ENCODE measurements around the gene KDM4C. TPM values are rescaled to one million over a fixed set of nuclear protein-coding genes. Genes with fewer than 3 reads are reported as not detected.

KDM4C gene
- total and polyA plus RNA-seq, 2 of the 13 experiments (the other 11 are each of a cell fraction or from before 2014, with no cell fraction given), result 19.4 to 23.6 TPM

- no peak for TF ChIP-seq ZNF710 (CRISPR knock-in tag; IDR thresholded peaks at IDR 0.05; ENCODE audit: borderline replicate concordance)
- TF ChIP-seq HINFP (CRISPR knock-in tag; IDR thresholded peaks at IDR 0.05; ENCODE audit: low read depth), result no peak
- TF ChIP-seq DPF2 (CRISPR knock-in tag; IDR thresholded peaks at IDR 0.05; ENCODE audit: borderline replicate concordance, low read depth), result peak; percentile 66
- peak; percentile 68; the same call in 1 of the 2 replicates for TF ChIP-seq ZNF12 (CRISPR knock-in tag; IDR thresholded peaks at IDR 0.05)
- no peak for TF ChIP-seq ETV6 (CRISPR knock-in tag; conservative IDR thresholded peaks at IDR 0.05)
- no peak for TF ChIP-seq POLR2AphosphoS2 (IDR thresholded peaks at IDR 0.05; ENCODE audit: low read depth, low read length)
- TF ChIP-seq ZNF781 (CRISPR knock-in tag; IDR thresholded peaks at IDR 0.05; ENCODE audit: borderline replicate concordance, not compliant biosample characterization), result no peak
- peak; percentile 79 for TF ChIP-seq SOX13 (IDR thresholded peaks at IDR 0.05)
- peak in 1 of 2 experiments; percentile 94; a peak in 2 of 4 replicates for TF ChIP-seq SOX13 (CRISPR knock-in tag; conservative IDR thresholded peaks at IDR 0.05 in 1 of 2, IDR thresholded peaks at IDR 0.05 in 1 of 2)
- peak; percentile 44 for TF ChIP-seq BCL6 (CRISPR knock-in tag; IDR thresholded peaks at IDR 0.05)
- 0 out of 2 replicates have a peak, but pooled peaks have one; percentile 62 for TF ChIP-seq ZNF280D (CRISPR knock-in tag; IDR thresholded peaks at IDR 0.05)
- TF ChIP-seq PAF1 (CRISPR knock-in tag; IDR thresholded peaks at IDR 0.05), result no peak
- no peak for TF ChIP-seq ZNF772 (CRISPR knock-in tag; IDR thresholded peaks at IDR 0.05)
- TF ChIP-seq BATF2 (CRISPR knock-in tag; IDR thresholded peaks at IDR 0.05), result no peak
- no peak for TF ChIP-seq MED8 (CRISPR knock-in tag; IDR thresholded peaks at IDR 0.05; ENCODE audit: insufficient replicate concordance)
- no peak for TF ChIP-seq ZFP90 (CRISPR knock-in tag; IDR thresholded peaks at IDR 0.05; ENCODE audit: borderline replicate concordance)
- no peak for TF ChIP-seq PAWR (CRISPR knock-in tag; IDR thresholded peaks at IDR 0.05; ENCODE audit: borderline replicate concordance)
- TF ChIP-seq ZNF749 (CRISPR knock-in tag; IDR thresholded peaks at IDR 0.05; ENCODE audit: borderline replicate concordance), result no peak
- no peak for TF ChIP-seq ZNF547 (CRISPR knock-in tag; IDR thresholded peaks at IDR 0.05)
- no peak for TF ChIP-seq PLRG1 (conservative IDR thresholded peaks at IDR 0.05)
- TF ChIP-seq ARNT (IDR thresholded peaks at IDR 0.05), result no peak
- 0 out of 2 replicates have a peak, but pooled peaks have one; percentile 51 for TF ChIP-seq ZNF205 (CRISPR knock-in tag; IDR thresholded peaks at IDR 0.05)
- TF ChIP-seq NFIB (CRISPR knock-in tag; IDR thresholded peaks at IDR 0.05; ENCODE audit: borderline replicate concordance), result no peak
- TF ChIP-seq FOXP1 (IDR thresholded peaks at IDR 0.05), result no peak
- TF ChIP-seq FOXP1 (CRISPR knock-in tag; IDR thresholded peaks at IDR 0.05), result no peak
- no peak for TF ChIP-seq ZNF224 (CRISPR knock-in tag; IDR thresholded peaks at IDR 0.05)
These were observed 23.7 kb downstream of the KDM4C start (continued) for GRCh38 chr9:6781476-6781875.
